H9 (cell line): ENCODE data around the gene NGRN. TPM values are rescaled to one million over a fixed set of nuclear protein-coding genes. Genes with fewer than 3 reads are reported as not detected.

Experiments used
- DNase-seq: peaks from one replicate; pipeline ENCODE4 v3.0.0-alpha.2; 2017
- H2AFZ ChIP-seq: one replicate; pipeline ENCODE4 v1.6.1; 2013; ENCODE audit warnings: mild to moderate bottlenecking, low read length, control low read depth, moderate library complexity
- H2AK5ac ChIP-seq: 2 replicates; pipeline ENCODE4 v1.6.1; 2013; ENCODE audit warnings: low read length, control low read depth, mixed read lengths; ENCODE audit not compliant: insufficient read length
- H2BK120ac ChIP-seq: one replicate; pipeline ENCODE4 v1.6.1; 2013; ENCODE audit warnings: low read depth, mild to moderate bottlenecking, low read length, control low read depth, inconsistent platforms; ENCODE audit not compliant: poor library complexity, severe bottlenecking
- H2BK12ac ChIP-seq: 2 replicates; pipeline ENCODE4 v1.6.1; 2013; ENCODE audit warnings: low read length, control low read depth, mixed read lengths, low read depth; ENCODE audit not compliant: insufficient read length
- H2BK15ac ChIP-seq: 2 replicates; pipeline ENCODE4 v1.6.1; 2013; ENCODE audit warnings: low read depth, low read length, control low read depth
- H2BK20ac ChIP-seq: one replicate; pipeline ENCODE4 v1.6.1; 2013; ENCODE audit warnings: low read depth, mild to moderate bottlenecking, low read length, control low read depth, inconsistent platforms; ENCODE audit not compliant: poor library complexity, severe bottlenecking
- H2BK5ac ChIP-seq: 2 replicates; pipeline ENCODE4 v1.6.1; 2013; ENCODE audit warnings: low read length, control low read depth, mixed read lengths; ENCODE audit not compliant: insufficient read length
- H3K14ac ChIP-seq: 2 replicates; pipeline ENCODE4 v1.6.1; 2013; ENCODE audit warnings: low read length, control low read depth; ENCODE audit not compliant: insufficient read depth
- H3K18ac ChIP-seq: 2 replicates; pipeline ENCODE4 v1.6.1; 2013; ENCODE audit warnings: low read depth, mild to moderate bottlenecking, mixed read lengths, low read length, control low read depth; ENCODE audit not compliant: insufficient read length
- H3K23ac ChIP-seq: 2 replicates; pipeline ENCODE4 v1.6.1; 2013; ENCODE audit warnings: low read length, control low read depth, mixed read lengths, low read depth; ENCODE audit not compliant: insufficient read length
- H3K23me2 ChIP-seq: 2 replicates; pipeline ENCODE4 v1.6.1; 2013; ENCODE audit warnings: low read depth, mild to moderate bottlenecking, mixed read lengths, low read length, control low read depth; ENCODE audit not compliant: insufficient read length, poor library complexity, severe bottlenecking
- H3K27ac ChIP-seq: 2 replicates; pipeline ENCODE4 v1.5.1; 2013; ENCODE audit warnings: low read length, control low read depth, mixed read lengths, low read depth; ENCODE audit not compliant: insufficient read length
- H3K27me3 ChIP-seq: 2 replicates; pipeline ENCODE4 v1.6.1; 2013; ENCODE audit warnings: low read length, control low read depth, inconsistent platforms; ENCODE audit not compliant: insufficient read depth
- H3K4ac ChIP-seq: 2 replicates; pipeline ENCODE4 v1.6.1; 2013; ENCODE audit warnings: low read depth, mild to moderate bottlenecking, control low read depth, inconsistent platforms, low read length, moderate library complexity
- H3K4me1 ChIP-seq: 2 replicates; pipeline ENCODE4 v1.6.1; 2013; ENCODE audit warnings: low read length, control low read depth, inconsistent platforms; ENCODE audit not compliant: insufficient read depth
- H3K4me2 ChIP-seq: 2 replicates; pipeline ENCODE4 v1.6.1; 2013; ENCODE audit warnings: low read length, control low read depth, mixed read lengths; ENCODE audit not compliant: insufficient read length, insufficient read depth
- H3K56ac ChIP-seq: 2 replicates; pipeline ENCODE4 v1.6.1; 2013; ENCODE audit warnings: low read depth, mild to moderate bottlenecking, mixed read lengths, low read length, control low read depth; ENCODE audit not compliant: insufficient read length
- H3K79me1 ChIP-seq: 2 replicates; pipeline ENCODE4 v1.6.1; 2013; ENCODE audit warnings: low read depth, mild to moderate bottlenecking, moderate library complexity, low read length, control low read depth, inconsistent platforms; ENCODE audit not compliant: insufficient read depth, poor library complexity, severe bottlenecking
- H3K79me2 ChIP-seq: 2 replicates; pipeline ENCODE4 v1.6.1; 2013; ENCODE audit warnings: low read length, control low read depth, inconsistent platforms; ENCODE audit not compliant: insufficient read depth
- H3K9ac ChIP-seq: 2 replicates; pipeline ENCODE4 v1.6.1; 2013; ENCODE audit warnings: low read length, control low read depth, mixed read lengths; ENCODE audit not compliant: insufficient read length; ENCODE audit errors: extremely low read depth
- H3K9me3 ChIP-seq: one replicate; pipeline ENCODE4 v1.6.1; 2013; ENCODE audit warnings: low read depth, low read length, inconsistent platforms; ENCODE audit not compliant: control insufficient read depth
- H3T11ph ChIP-seq: one replicate; pipeline ENCODE4 v1.6.1; 2013; ENCODE audit warnings: mild to moderate bottlenecking, low read length, control low read depth, inconsistent platforms
- H4K20me1 ChIP-seq: one replicate; pipeline ENCODE4 v1.6.1; 2013; ENCODE audit not compliant: control insufficient read depth, insufficient read length, insufficient read depth
- H4K5ac ChIP-seq: 2 replicates; pipeline ENCODE4 v1.6.1; 2013; ENCODE audit warnings: low read depth, mild to moderate bottlenecking, mixed read lengths, low read length, control low read depth; ENCODE audit not compliant: insufficient read length
- H4K8ac ChIP-seq: replicated peaks from 2 replicates; pipeline ENCODE4 v1.6.1; 2013; ENCODE audit warnings: low read length, control low read depth, mixed read lengths, low read depth; ENCODE audit not compliant: insufficient read length
- H4K91ac ChIP-seq: 2 replicates; pipeline ENCODE4 v1.6.1; 2013; ENCODE audit warnings: low read depth, mild to moderate bottlenecking, moderate library complexity, mixed read lengths, low read length, control low read depth; ENCODE audit not compliant: insufficient read length
- H3K27ac Mint-ChIP-seq, 3 experiments: 2 replicates in 2 of 3; 3 replicates in 1 of 3; pipeline ENCODE4 v1.8.0; 2020 to 2021; ENCODE audit warnings: mixed read lengths in 3 of 3, mild to moderate bottlenecking in 1 of 3, moderate library complexity in 1 of 3
- H3K27me3 Mint-ChIP-seq: 2 replicates; pipeline ENCODE4 v1.8.0; 2021; ENCODE audit warnings: low read depth, mild to moderate bottlenecking, moderate library complexity, mixed read lengths
- H3K36me3 Mint-ChIP-seq, 3 experiments: 2 replicates in 2 of 3; 3 replicates in 1 of 3; pipeline ENCODE4 v1.8.0; 2020 to 2021; ENCODE audit warnings: low read depth in 3 of 3, mixed read lengths in 3 of 3; ENCODE audit not compliant: insufficient read depth in 1 of 3
- H3K4me1 Mint-ChIP-seq, 2 experiments: 2 replicates each; pipeline ENCODE4 v1.8.0; 2020; ENCODE audit warnings: mixed read lengths in 2 of 2
- H3K4me3 Mint-ChIP-seq, 2 experiments: 2 replicates in 1 of 2; 3 replicates in 1 of 2; pipeline ENCODE4 v1.8.0; 2020 to 2021; ENCODE audit warnings: mild to moderate bottlenecking in 2 of 2, mixed read lengths in 2 of 2, moderate library complexity in 1 of 2
- H3K9me3 Mint-ChIP-seq, 2 experiments: 2 replicates in 1 of 2; 3 replicates in 1 of 2; pipeline ENCODE4 v1.8.0; 2020; ENCODE audit warnings: mild to moderate bottlenecking in 2 of 2, mixed read lengths in 2 of 2, moderate library complexity in 1 of 2
- WGBS: extraction: QIAGEN DNeasy Blood & Tissue Kit; methylation state at CpG from one replicate; pipeline ENCODE4 v1.1.7; 2013; ENCODE audit warnings: missing lambda C conversion rate, low lambda C conversion rate, mixed read lengths; ENCODE audit not compliant: insufficient read length; ENCODE audit errors: extremely low coverage; 5-methylcytosine and 5-hydroxymethylcytosine counted together
- total RNA-seq: library from RNA; stranded (reverse); gene quantifications from 2 replicates; pipeline ENCODE4 v1.2.1, GENCODE V29; 2021
- TF ChIP-seq, protein P1 (sequence below): fragments of 200-600 bp; sonication (generic); conservative IDR thresholded peaks from 3 replicates; pipeline ENCODE4 v1.8.0; 2021; ENCODE audit warnings: antibody characterized with exemption, mild to moderate bottlenecking

The NGRN gene
- total RNA-seq, 1 experiment from 2014 or later: 79.2 TPM

DNA sequence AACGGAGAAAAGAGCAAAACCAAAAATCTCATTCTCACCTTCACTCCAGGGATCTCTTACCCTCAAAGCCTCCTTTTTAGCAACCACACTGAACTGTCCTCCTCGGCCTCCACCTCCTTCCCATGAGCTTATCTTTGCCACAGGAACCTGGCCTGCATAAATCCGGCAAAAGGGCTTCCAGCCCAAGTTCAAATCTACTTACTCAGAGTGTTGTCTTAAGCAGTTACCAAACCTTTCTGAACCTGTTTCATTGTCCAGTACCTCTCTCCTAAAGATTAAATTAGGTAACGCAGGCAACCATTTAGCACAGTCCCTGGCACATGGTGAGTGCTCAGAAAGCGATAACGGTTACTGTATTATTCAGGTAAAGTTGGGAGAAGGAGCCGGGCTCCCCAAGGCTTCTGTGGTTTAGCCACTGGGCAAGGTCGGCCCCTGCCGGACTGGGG is 32.5 kb upstream of the NGRN start:
- Histone ChIP-seq H3K79me2 (no peaks in the 10 kb centered on the region), H3K18ac (no peak overlapping the region), H4K8ac (no peak overlapping the region), H3K27ac (no peak overlapping the region), H3K4ac (no peak overlapping the region), H2BK12ac (no peak overlapping the region), H4K91ac (no peak overlapping the region), H2AFZ (peak overlapping the region; percentile 72), H3K56ac (no peak overlapping the region), H3T11ph (no peak overlapping the region), H3K27me3 (no peaks in the 10 kb centered on the region), H2BK5ac (no peak overlapping the region), H2BK120ac (no peak overlapping the region), H3K9ac (peak overlapping the region; percentile 34), H4K20me1 (no peaks in the 10 kb centered on the region), H2BK15ac (no peak overlapping the region), H3K14ac (no peak overlapping the region), H4K5ac (no peak overlapping the region), H3K4me2 (peak overlapping the region; percentile 96), H3K79me1 (no peaks in the 10 kb centered on the region), H3K9me3 (no peaks in the 10 kb centered on the region), H3K4me1 (no peaks in the 10 kb centered on the region; the same call in 1 of the 2 replicates), H3K23me2 (peaks cover 12% of the 10 kb centered on the region), H2AK5ac (no peak overlapping the region), H3K23ac (no peak overlapping the region), H2BK20ac (no peak overlapping the region)
- Mint-ChIP-seq H3K4me3 (peak overlapping the region; percentile 76 to 81), H3K36me3 (peaks cover 15 to 32% (median 26%) of the 10 kb centered on the region in 3 experiments), H3K9me3 (no peaks in the 10 kb centered on the region), H3K27me3 (peaks cover 1% of the 10 kb centered on the region; the same call in 1 of the 2 replicates), H3K4me1 (peaks cover 15 to 16% of the 10 kb centered on the region in 2 experiments), H3K27ac (no peak overlapping the region)
- WGBS: no CpG with 5 or more reads among the region's 9 CpGs
- no peak for DNase-seq
- TF ChIP-seq, protein P1, sequence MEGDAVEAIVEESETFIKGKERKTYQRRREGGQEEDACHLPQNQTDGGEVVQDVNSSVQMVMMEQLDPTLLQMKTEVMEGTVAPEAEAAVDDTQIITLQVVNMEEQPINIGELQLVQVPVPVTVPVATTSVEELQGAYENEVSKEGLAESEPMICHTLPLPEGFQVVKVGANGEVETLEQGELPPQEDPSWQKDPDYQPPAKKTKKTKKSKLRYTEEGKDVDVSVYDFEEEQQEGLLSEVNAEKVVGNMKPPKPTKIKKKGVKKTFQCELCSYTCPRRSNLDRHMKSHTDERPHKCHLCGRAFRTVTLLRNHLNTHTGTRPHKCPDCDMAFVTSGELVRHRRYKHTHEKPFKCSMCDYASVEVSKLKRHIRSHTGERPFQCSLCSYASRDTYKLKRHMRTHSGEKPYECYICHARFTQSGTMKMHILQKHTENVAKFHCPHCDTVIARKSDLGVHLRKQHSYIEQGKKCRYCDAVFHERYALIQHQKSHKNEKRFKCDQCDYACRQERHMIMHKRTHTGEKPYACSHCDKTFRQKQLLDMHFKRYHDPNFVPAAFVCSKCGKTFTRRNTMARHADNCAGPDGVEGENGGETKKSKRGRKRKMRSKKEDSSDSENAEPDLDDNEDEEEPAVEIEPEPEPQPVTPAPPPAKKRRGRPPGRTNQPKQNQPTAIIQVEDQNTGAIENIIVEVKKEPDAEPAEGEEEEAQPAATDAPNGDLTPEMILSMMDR: peak; percentile 71; the same call in 2 of the 3 replicates
